H1 (cell line): ENCODE data around the gene MAGI2. TPM values are rescaled to one million over a fixed set of nuclear protein-coding genes. Genes with fewer than 3 reads are reported as not detected.

Experiments used
- CTCF ChIA-PET: fragments of 300-600 bp; sonication (Branson Sonifier 250); formaldehyde crosslinking; loops from one replicate; lab custom pipeline; 2021; ENCODE audit not compliant: partially characterized antibody; lab: Charles Lee
- POLR2A ChIA-PET: fragments of 300-600 bp; sonication (Branson Sonifier 250); formaldehyde crosslinking; loops from one replicate; lab custom pipeline; 2021; ENCODE audit warnings: inconsistent platforms; ENCODE audit not compliant: partially characterized antibody; lab: Charles Lee
- DNase-seq, 2 experiments: peaks; one replicate each; pipeline versions ENCODE4 v3.0.0 to v3.0.0-alpha.2; 2010 to 2022; ENCODE audit warnings: low spot score in 2 of 2, low read depth in 1 of 2, mixed read lengths in 1 of 2
- FAIRE-seq: peaks from 2 replicates; lab custom pipeline; 2011; peaks lifted over from hg19 to GRCh38; lab: Jason Lieb, UNC
- H2AFZ ChIP-seq: 2 replicates; pipeline ENCODE4 v1.8.1; 2012; ENCODE audit warnings: low read length, inconsistent platforms
- H2AK5ac ChIP-seq: 2 replicates; pipeline ENCODE4 v1.6.1; 2013; ENCODE audit warnings: low read depth, low read length
- H2BK120ac ChIP-seq: replicated peaks from 2 replicates; pipeline ENCODE3; 2013; ENCODE audit warnings: low read depth, low read length, inconsistent platforms
- H2BK12ac ChIP-seq: 2 replicates; pipeline ENCODE4 v1.6.1; 2013; ENCODE audit warnings: low read depth, low read length
- H2BK15ac ChIP-seq: 2 replicates; pipeline ENCODE4 v1.6.1; 2013; ENCODE audit warnings: low read length
- H2BK20ac ChIP-seq: 2 replicates; pipeline ENCODE4 v1.6.1; 2013; ENCODE audit warnings: low read length
- H2BK5ac ChIP-seq: 2 replicates; pipeline ENCODE4 v1.6.1; 2013; ENCODE audit warnings: low read depth, low read length
- H3K14ac ChIP-seq: 2 replicates; pipeline ENCODE4 v1.6.1; 2013; ENCODE audit warnings: inconsistent platforms; ENCODE audit not compliant: insufficient read length
- H3K18ac ChIP-seq: 2 replicates; pipeline ENCODE4 v1.6.1; 2013; ENCODE audit warnings: low read length; ENCODE audit errors: extremely low read depth
- H3K23ac ChIP-seq: 2 replicates; pipeline ENCODE4 v1.6.1; 2013; ENCODE audit warnings: inconsistent platforms; ENCODE audit not compliant: insufficient read length
- H3K23me2 ChIP-seq: 2 replicates; pipeline ENCODE4 v1.6.1; 2013; ENCODE audit warnings: low read depth, low read length
- H3K27ac ChIP-seq: 2 replicates; pipeline ENCODE4 v1.6.1; 2011; ENCODE audit warnings: low read depth, low read length, inconsistent platforms
- H3K27me3 ChIP-seq, 4 experiments: replicated peaks in 1 of 4; 1 replicate in 1 of 4; 2 replicates in 3 of 4; pipeline versions ENCODE4 v1.6.1 to v1.8.1; 2011 to 2013; ENCODE audit warnings: low read length in 3 of 4, mild to moderate bottlenecking in 3 of 4, inconsistent platforms in 2 of 4, mixed read lengths in 2 of 4, moderate library complexity in 1 of 4; ENCODE audit not compliant: control insufficient read depth in 3 of 4, insufficient read depth in 3 of 4; ENCODE audit errors: extremely low read depth in 1 of 4
- H3K36me3 ChIP-seq, 4 experiments: 2 replicates each; pipeline versions ENCODE4 v1.6.1 to v1.8.1; 2011 to 2013; ENCODE audit warnings: mild to moderate bottlenecking in 4 of 4, low read length in 3 of 4, moderate library complexity in 2 of 4, control low read depth in 1 of 4, inconsistent platforms in 1 of 4; ENCODE audit not compliant: insufficient read depth in 4 of 4, control insufficient read depth in 2 of 4
- H3K4ac ChIP-seq: replicated peaks from 2 replicates; pipeline ENCODE3; 2013; ENCODE audit warnings: low read length, low read depth, mixed read lengths, inconsistent platforms; ENCODE audit not compliant: insufficient read length
- H3K4me1 ChIP-seq, 4 experiments: replicated peaks in 1 of 4; 1 replicate in 1 of 4; 2 replicates in 3 of 4; pipeline versions ENCODE4 v1.6.1 to v1.8.1; 2011 to 2013; ENCODE audit warnings: low read length in 3 of 4, inconsistent platforms in 2 of 4, mixed read lengths in 1 of 4; ENCODE audit not compliant: insufficient read depth in 4 of 4, control insufficient read depth in 3 of 4
- H3K4me2 ChIP-seq, 2 experiments: 2 replicates each; pipeline versions ENCODE4 v1.6.1 to v1.8.1; 2011 to 2013; ENCODE audit warnings: low read depth in 2 of 2, low read length in 2 of 2, control low read depth in 1 of 2, inconsistent platforms in 1 of 2, mild to moderate bottlenecking in 1 of 2; ENCODE audit not compliant: insufficient read depth in 1 of 2
- H3K4me3 ChIP-seq, 4 experiments: fragments of 200-600, 300-600 bp in 1 of 4; sonication (generic), shearing (Covaris generic), sonication (Bioruptor Twin) in 1 of 4; 2 replicates each; pipeline versions ENCODE4 v1.5.1 to v1.8.1; 2011 to 2016; ENCODE audit warnings: low read length in 4 of 4, low read depth in 3 of 4, control low read depth in 2 of 4, inconsistent platforms in 2 of 4, mild to moderate bottlenecking in 2 of 4, mixed read lengths in 1 of 4, moderate library complexity in 1 of 4; ENCODE audit not compliant: insufficient read depth in 2 of 4; ENCODE audit errors: extremely low read depth in 1 of 4
- H3K56ac ChIP-seq: replicated peaks from 2 replicates; pipeline ENCODE3; 2013; ENCODE audit warnings: low read depth, mild to moderate bottlenecking, mixed read lengths, low read length, inconsistent platforms; ENCODE audit not compliant: insufficient read length
- H3K79me1 ChIP-seq: 2 replicates; pipeline ENCODE4 v1.6.1; 2013; ENCODE audit warnings: low read depth, low read length, control low read depth
- H3K79me2 ChIP-seq, 2 experiments: 2 replicates each; pipeline versions ENCODE4 v1.6.1 to v1.8.1; 2012 to 2013; ENCODE audit warnings: low read length in 2 of 2, mild to moderate bottlenecking in 2 of 2, inconsistent platforms in 1 of 2; ENCODE audit not compliant: insufficient read depth in 2 of 2, control insufficient read depth in 1 of 2
- H3K9ac ChIP-seq, 4 experiments: replicated peaks in 1 of 4; 1 replicate in 1 of 4; 2 replicates in 3 of 4; pipeline versions ENCODE4 v1.6.1 to v1.8.1; 2011 to 2013; ENCODE audit warnings: low read depth in 3 of 4, low read length in 3 of 4, control low read depth in 2 of 4, mild to moderate bottlenecking in 2 of 4, moderate library complexity in 2 of 4, inconsistent platforms in 1 of 4; ENCODE audit errors: extremely low read depth in 1 of 4
- H3K9me3 ChIP-seq, 2 experiments: 2 replicates each; pipeline versions ENCODE4 v1.6.1 to v1.8.1; 2012 to 2013; ENCODE audit warnings: mild to moderate bottlenecking in 2 of 2, moderate library complexity in 2 of 2, control low read depth in 1 of 2, inconsistent platforms in 1 of 2, low read depth in 1 of 2, low read length in 1 of 2, mixed read lengths in 1 of 2; ENCODE audit not compliant: insufficient read depth in 2 of 2
- H4K20me1 ChIP-seq, 2 experiments: replicated peaks in 1 of 2; 2 replicates each; pipeline versions ENCODE3 to v1.8.1; 2011 to 2013; ENCODE audit warnings: inconsistent platforms in 2 of 2, low read length in 2 of 2, mild to moderate bottlenecking in 1 of 2; ENCODE audit not compliant: insufficient read depth in 2 of 2, control insufficient read depth in 1 of 2
- H4K5ac ChIP-seq: 2 replicates; pipeline ENCODE4 v1.6.1; 2013; ENCODE audit warnings: low read length, low read depth, mixed read lengths, inconsistent platforms; ENCODE audit not compliant: insufficient read length
- H4K8ac ChIP-seq: 2 replicates; pipeline ENCODE4 v1.8.0; 2013; ENCODE audit warnings: mild to moderate bottlenecking, moderate library complexity, low read length, inconsistent platforms; ENCODE audit not compliant: insufficient read depth; ENCODE audit errors: extremely low read depth
- H4K91ac ChIP-seq: replicated peaks from 2 replicates; pipeline ENCODE3; 2013; ENCODE audit warnings: low read length, mixed read lengths, inconsistent platforms; ENCODE audit not compliant: insufficient read length
- CHD2 ChIP-seq: IDR thresholded peaks from 2 replicates; pipeline ENCODE4 v1.6.1; 2012; ENCODE audit warnings: low read length, improper control_type of control experiment
- FOSL1 ChIP-seq: IDR thresholded peaks from 2 replicates; pipeline ENCODE4 v1.6.1; 2011; ENCODE audit warnings: mild to moderate bottlenecking, low read depth, low read length, moderate library complexity; ENCODE audit not compliant: insufficient read depth
- GABPA ChIP-seq: IDR thresholded peaks from 2 replicates; pipeline ENCODE4 v1.6.1; 2011; ENCODE audit warnings: mild to moderate bottlenecking, low read length, moderate library complexity, borderline replicate concordance; ENCODE audit not compliant: insufficient read depth
- HDAC2 ChIP-seq, 2 experiments: fragments of 300-600 bp in 1 of 2; sonication (generic) in 1 of 2; IDR thresholded peaks; 2 replicates each; pipeline ENCODE4 v1.6.1; 2011 to 2012; ENCODE audit warnings: low read depth in 2 of 2, low read length in 2 of 2, mild to moderate bottlenecking in 2 of 2, moderate library complexity in 2 of 2, borderline replicate concordance in 1 of 2, inconsistent platforms in 1 of 2
- JUN ChIP-seq: IDR thresholded peaks from 2 replicates; pipeline ENCODE4 v1.6.1; 2011; ENCODE audit warnings: low read depth, mild to moderate bottlenecking, improper control_type of control experiment, low read length
- JUND ChIP-seq: IDR thresholded peaks from 2 replicates; pipeline ENCODE4 v1.6.1; 2011; ENCODE audit warnings: mild to moderate bottlenecking, improper control_type of control experiment, low read length
- MAX ChIP-seq: IDR thresholded peaks from 2 replicates; pipeline ENCODE4 v1.6.1; 2012; ENCODE audit warnings: inconsistent platforms
- PHF8 ChIP-seq: fragments of 200-600 bp; sonication (generic); conservative IDR thresholded peaks from 2 replicates; pipeline ENCODE4 v1.7.1; 2012; ENCODE audit warnings: low read depth, mild to moderate bottlenecking, inconsistent platforms, low read length, moderate library complexity
- SAP30 ChIP-seq: fragments of 300-600 bp; sonication (generic); IDR thresholded peaks from 2 replicates; pipeline ENCODE4 v1.7.1; 2012; ENCODE audit warnings: low read length, moderate library complexity, mild to moderate bottlenecking, inconsistent platforms; ENCODE audit not compliant: insufficient read depth, insufficient replicate concordance
- SIN3A ChIP-seq, 2 experiments: IDR thresholded peaks in 1 of 2; conservative IDR thresholded peaks in 1 of 2; 2 replicates each; pipeline ENCODE4 v1.6.1; 2011 to 2012; ENCODE audit warnings: low read length in 2 of 2, improper control_type of control experiment in 1 of 2, low read depth in 1 of 2, mild to moderate bottlenecking in 1 of 2
- SIRT6 ChIP-seq: IDR thresholded peaks from one replicate; pipeline ENCODE4 v1.7.1; 2012; ENCODE audit warnings: low read length, inconsistent platforms
- YY1 ChIP-seq: IDR thresholded peaks from 2 replicates; pipeline ENCODE4 v1.6.1; 2011; ENCODE audit warnings: low read depth, mild to moderate bottlenecking, low read length
- WGBS, 2 experiments: shearing (Covaris generic) in 1 of 2; methylation state at CpG; one replicate each; pipeline versions ENCODE4 v1.1.6 to v1.1.7; 2013 to 2015; ENCODE audit warnings: low lambda C conversion rate in 2 of 2, mixed read lengths in 2 of 2, inconsistent platforms in 1 of 2, low coverage in 1 of 2, missing lambda C conversion rate in 1 of 2; ENCODE audit not compliant: insufficient replicate concordance in 2 of 2, insufficient coverage in 1 of 2, insufficient read length in 1 of 2; ENCODE audit errors: extremely low coverage in 1 of 2, missing lambda C conversion rate in 1 of 2; 5-methylcytosine and 5-hydroxymethylcytosine counted together
- polyA plus RNA-seq, 7 experiments: library from polyadenylated mRNA; depleted of rRNA in 3 of 7; stranded (reverse) in 5 of 7; unstranded in 2 of 7; fragments of >200 nt in 5 of 7; fragments of 200-250 nt in 2 of 7; gene quantifications; 1 replicate in 5 of 7; 2 replicates in 1 of 7; 4 replicates in 1 of 7; pipeline versions ENCODE4 v1.2.1 to v1.2.3, GENCODE V29; 2011 to 2013; ENCODE audit warnings: missing spikeins in 2 of 7, mixed read lengths in 2 of 7
- total RNA-seq: library from RNA; stranded (reverse); fragmentation: NEBNext Ultra II Directional; extraction: Animal tissue kit (Norgen Biotek cat#: 25700); gene quantifications from 2 replicates; pipeline ENCODE4 v1.2.1, GENCODE V29; 2021

The MAGI2 gene
- total and polyA plus RNA-seq, 2 of the 8 experiments (the other 6 are each of a cell fraction or from before 2014, with no cell fraction given), result 6.0 to 27.3 TPM

- FAIRE-seq, result no peak
- CTCF ChIA-PET, result no interaction called here
- H3K56ac ChIP-seq, result no peak overlapping the region
- TF ChIP-seq CHD2 (no peak), YY1 (no peak), SIRT6 (no peak), FOSL1 (no peak), SIN3A (conservative IDR thresholded peaks at IDR 0.05 in 1 of 2, IDR thresholded peaks at IDR 0.05 in 1 of 2; ENCODE audit: low read depth in 1 of 2, low read length in 2 of 2) (no peak), GABPA (no peak), JUN (no peak), MAX (no peak), PHF8 (no peak), JUND (no peak), SAP30 (no peak), HDAC2 (IDR thresholded peaks at IDR 0.05; ENCODE audit: borderline replicate concordance in 1 of 2, low read depth in 2 of 2, low read length in 2 of 2) (no peak)
Observed at GRCh38 chr7:79079919-79080554, 373.4 kb downstream of the MAGI2 start.

More at GRCh38 chr7:79079919-79080554, 373.4 kb downstream of the MAGI2 start:
- no peak overlapping the region for H4K91ac ChIP-seq
- H3K4me1 ChIP-seq, result no peaks in the 10 kb centered on the region
- no peak overlapping the region for H2BK120ac ChIP-seq
- no peaks in the 10 kb centered on the region for H3K23me2 ChIP-seq
- no peak for DNase-seq
- no peak overlapping the region for H3K18ac ChIP-seq
- H3K4ac ChIP-seq, result no peak overlapping the region
- H2AFZ ChIP-seq, result no peak overlapping the region
- H4K20me1 ChIP-seq, result no peaks in the 10 kb centered on the region
- H3K27me3 ChIP-seq, result no peaks in the 10 kb centered on the region
- no peak overlapping the region for H2BK12ac ChIP-seq
- H2BK20ac ChIP-seq, result no peak overlapping the region
- no peak overlapping the region for H3K23ac ChIP-seq
- H3K36me3 ChIP-seq, result no peaks in the 10 kb centered on the region
- no peak overlapping the region for H3K14ac ChIP-seq
- H2AK5ac ChIP-seq, result no peak overlapping the region
- H3K9ac ChIP-seq, result no peak overlapping the region
- no peak overlapping the region for H2BK15ac ChIP-seq
- H3K79me1 ChIP-seq, result no peaks in the 10 kb centered on the region
- H2BK5ac ChIP-seq, result no peak overlapping the region
- no peak overlapping the region for H3K4me3 ChIP-seq
- POLR2A ChIA-PET, result no interaction called here
- no peak overlapping the region for H4K5ac ChIP-seq
- H3K4me2 ChIP-seq, result no peak overlapping the region
- H3K27ac ChIP-seq, result no peak overlapping the region
- no peaks in the 10 kb centered on the region for H3K79me2 ChIP-seq
- no peaks in the 10 kb centered on the region for H3K9me3 ChIP-seq
- no peak overlapping the region for H4K8ac ChIP-seq
- 86% methylated on average over 4 of the region's 4 CpGs; no CpG with 5 or more reads in 1 of the 2 experiments for WGBS, 2 experiments
